Cardiac fibroblast (primary cell): ENCODE results near the gene SLC16A7.

Source experiments
- DNase-seq, 2 donors: peaks; one replicate each; pipeline versions ENCODE4 v3.0.0 to v3.0.0-alpha.2; 2010; ENCODE audit warnings: low read depth in 2 of 2
- H3K4me3 ChIP-seq, 2 donors: replicated peaks in 1 of 2; 1 replicate in 1 of 2; 2 replicates in 1 of 2; pipeline ENCODE4 v1.5.1; 2011; ENCODE audit warnings: low read depth in 2 of 2, low read length in 2 of 2, mild to moderate bottlenecking in 2 of 2, moderate library complexity in 1 of 2
- CTCF ChIP-seq: IDR thresholded peaks from one replicate; pipeline ENCODE4 v1.5.1; 2011; ENCODE audit warnings: low read depth, mild to moderate bottlenecking, low read length, inconsistent platforms

SLC16A7 gene

GRCh38 chr12:59715434-59715833 is 119.6 kb downstream of the SLC16A7 start:
- H3K4me3 ChIP-seq = no peak overlapping the region
- no peak for DNase-seq
- TF ChIP-seq CTCF = no peak

GRCh38 chr12:59716043-59716442 is 120.2 kb downstream of the SLC16A7 start:
- no peak overlapping the region for H3K4me3 ChIP-seq
- no peak for TF ChIP-seq CTCF
- DNase-seq = peak in 1 of 2 donors; percentile 11

- TF ChIP-seq CTCF = no peak
- DNase-seq = no peak
- H3K4me3 ChIP-seq = no peak overlapping the region
These were observed 121.6 kb downstream of the SLC16A7 start for GRCh38 chr12:59717436-59717835.

GRCh38 chr12:59719701-59720100 is 123.9 kb downstream of the SLC16A7 start:
- H3K4me3 ChIP-seq = no peak overlapping the region
- DNase-seq = no peak
- TF ChIP-seq CTCF = no peak

GRCh38 chr12:59723520-59723919 is 127.7 kb downstream of the SLC16A7 start:
- no peak for TF ChIP-seq CTCF
- DNase-seq = peak in 1 of 2 donors; percentile 18
- H3K4me3 ChIP-seq = no peak overlapping the region

- TF ChIP-seq CTCF = no peak
These were observed 128.3 kb downstream of the SLC16A7 start for GRCh38 chr12:59724011-59724695.

GRCh38 chr12:59733200-59733599 is 137.4 kb downstream of the SLC16A7 start:
- TF ChIP-seq CTCF = no peak
- DNase-seq = no peak
- H3K4me3 ChIP-seq = no peak overlapping the region

More at GRCh38 chr12:59724011-59724695, 128.3 kb downstream of the SLC16A7 start:
- DNase-seq = no peak
- no peak overlapping the region for H3K4me3 ChIP-seq
